PC-9 (cell line): ENCODE measurements around the gene SMYD2.

Source experiments
- CTCF ChIP-seq: fragments of 200-600 bp; sonication (generic); conservative IDR thresholded peaks from 2 replicates; pipeline ENCODE4 v1.6.1; 2017; ENCODE audit warnings: mixed run types, antibody characterized with exemption, mild to moderate bottlenecking, moderate library complexity
- EZH2 ChIP-seq: fragments of 200-600 bp; sonication (generic); IDR thresholded peaks from 2 replicates; pipeline ENCODE4 v1.8.0; 2017; ENCODE audit warnings: antibody characterized with exemption, low read depth

DNA sequence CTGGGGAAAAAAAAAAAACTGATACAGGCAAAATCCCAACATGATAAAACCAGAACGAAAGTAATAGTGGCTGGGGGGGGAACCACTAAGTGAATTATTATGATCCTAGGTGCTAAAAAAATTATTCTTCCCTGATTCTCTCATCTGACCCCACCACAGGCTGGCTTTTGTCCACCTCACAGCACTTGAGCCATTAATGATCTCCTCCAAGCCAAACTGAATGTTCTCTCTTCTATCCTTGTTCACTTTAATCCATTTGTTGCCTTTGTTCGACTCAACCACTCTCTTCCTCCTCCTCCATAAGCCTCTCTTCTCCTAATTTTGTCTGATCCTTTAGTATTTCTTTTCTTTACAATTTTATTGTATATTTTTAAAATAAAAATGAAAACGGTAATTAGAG, 16.0 kb upstream of the SMYD2 start:
- no peak for TF ChIP-seq CTCF
- TF ChIP-seq EZH2, result no peak
